Stimulated activated CD4-positive, alpha-beta T cell treated with anti-CD3 and anti-CD28 coated beads, TNF-alpha, amount 100 ng/mL, for 4 hours (primary cell): ENCODE measurements around the gene PIP5KL1.

Source experiments
- DNase-seq, 3 experiments: peaks; one replicate each; pipeline ENCODE4 v3.0.0-alpha.2; 2020; ENCODE audit warnings: low read depth in 3 of 3

Gene PIP5KL1

DNA sequence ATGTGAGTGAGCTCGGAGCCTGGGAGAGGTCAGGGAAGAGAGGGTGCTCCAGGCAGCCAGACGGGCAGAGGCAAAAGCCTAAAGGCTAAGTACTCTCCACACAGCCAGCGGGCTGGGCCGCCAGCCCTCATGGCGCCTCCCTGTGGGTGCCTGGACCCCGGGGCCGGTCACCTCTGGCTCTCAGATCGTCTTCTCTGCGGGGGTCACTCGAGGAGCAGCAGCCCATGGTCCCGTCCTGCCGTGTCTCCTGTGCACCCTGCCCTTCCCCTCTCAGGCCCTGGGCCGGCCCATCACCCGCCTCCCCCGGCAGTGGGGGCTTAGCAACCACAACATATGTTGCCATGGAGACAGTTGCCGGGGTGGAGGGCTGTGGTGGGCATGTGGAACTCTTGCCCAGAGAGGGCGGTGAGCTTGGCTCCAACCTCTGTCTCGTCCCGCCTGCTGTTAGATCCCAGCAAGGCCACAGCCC lies 57.3 kb downstream of the PIP5KL1 start:
- no peak for DNase-seq

DNA sequence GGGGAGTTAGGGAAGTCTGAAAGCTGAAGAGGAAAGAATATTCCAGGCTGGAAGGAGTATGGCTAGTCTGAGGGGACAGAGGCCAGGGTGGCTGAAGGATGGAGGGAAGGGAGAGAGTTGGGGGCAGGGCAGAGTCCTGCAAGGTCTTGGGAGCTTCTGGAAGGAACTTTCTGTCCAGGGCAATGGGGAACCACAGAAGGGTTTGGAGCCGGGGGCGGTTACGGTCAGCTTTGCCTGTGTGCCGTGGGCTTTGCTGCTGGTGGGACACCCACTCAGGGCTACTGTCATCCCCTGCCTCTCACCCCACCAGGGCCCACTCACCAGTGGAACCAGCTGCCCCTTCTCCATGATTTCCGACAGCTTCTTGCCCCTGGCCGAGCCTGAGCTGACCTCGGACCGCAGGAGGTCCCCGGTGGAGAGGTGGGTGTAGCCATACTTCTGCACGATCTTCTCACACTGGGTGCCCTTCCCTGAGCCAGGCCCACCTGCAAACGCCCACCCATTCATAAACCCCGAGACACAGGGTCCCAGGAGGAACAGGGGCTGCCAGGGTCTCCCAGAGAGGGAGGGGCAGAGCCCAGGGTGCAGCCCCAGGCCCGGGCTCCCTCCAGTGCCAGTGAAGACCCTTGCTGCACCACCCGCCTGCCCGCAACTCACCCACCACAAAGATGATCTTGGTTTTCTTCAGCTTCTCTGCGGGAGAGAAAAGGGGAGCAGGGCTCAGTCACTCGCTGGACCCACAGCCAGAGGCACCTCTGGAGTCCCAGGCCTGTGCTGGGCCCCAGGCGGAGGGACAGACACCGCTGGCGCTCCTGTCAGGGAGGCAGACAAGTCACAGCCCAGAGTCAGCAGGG lies 58.0 kb downstream of the PIP5KL1 start:
- DNase-seq, result no peak

DNA sequence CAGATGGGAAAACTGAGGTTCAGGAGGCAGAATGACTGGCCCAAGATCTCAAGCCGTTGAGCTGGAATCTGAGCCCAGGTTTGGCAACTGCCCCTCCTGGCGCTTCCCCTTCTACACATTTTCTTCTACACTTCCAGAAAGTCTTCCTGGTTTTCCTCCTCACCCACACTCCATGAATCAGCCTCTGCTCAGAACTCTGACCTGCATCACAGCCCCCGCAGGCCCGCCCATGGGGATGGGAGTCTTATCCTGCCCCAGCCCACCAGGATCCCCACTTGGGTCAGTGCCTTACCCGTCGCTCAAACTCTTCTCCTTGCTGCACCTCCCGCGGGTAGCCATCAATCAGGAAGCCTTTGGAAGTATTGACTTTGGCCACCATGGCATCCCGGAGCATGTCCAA lies 59.0 kb downstream of the PIP5KL1 start:
- no peak for DNase-seq

DNA sequence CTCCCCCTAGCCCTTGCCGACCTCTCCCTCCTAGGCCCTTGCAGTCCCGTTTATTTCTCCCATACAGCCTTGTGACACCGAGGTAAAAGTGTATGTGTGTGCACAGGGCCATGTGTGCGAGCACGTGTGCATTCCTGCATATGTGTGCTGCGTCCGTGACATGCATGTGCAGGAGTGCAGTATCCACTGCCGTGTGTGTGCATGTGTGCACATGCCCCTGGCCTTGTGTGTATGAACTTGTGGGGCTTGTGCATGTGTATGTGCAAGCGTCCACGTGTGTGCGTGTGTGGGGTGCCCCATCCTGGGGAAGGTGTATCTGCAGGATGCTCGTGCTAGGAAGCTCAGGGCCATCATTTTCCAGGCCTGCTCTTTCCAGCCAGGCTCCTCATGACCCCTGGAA lies 59.7 kb downstream of the PIP5KL1 start:
- DNase-seq, result no peak
